ENCODE data around the gene CORO2A.

DNA sequence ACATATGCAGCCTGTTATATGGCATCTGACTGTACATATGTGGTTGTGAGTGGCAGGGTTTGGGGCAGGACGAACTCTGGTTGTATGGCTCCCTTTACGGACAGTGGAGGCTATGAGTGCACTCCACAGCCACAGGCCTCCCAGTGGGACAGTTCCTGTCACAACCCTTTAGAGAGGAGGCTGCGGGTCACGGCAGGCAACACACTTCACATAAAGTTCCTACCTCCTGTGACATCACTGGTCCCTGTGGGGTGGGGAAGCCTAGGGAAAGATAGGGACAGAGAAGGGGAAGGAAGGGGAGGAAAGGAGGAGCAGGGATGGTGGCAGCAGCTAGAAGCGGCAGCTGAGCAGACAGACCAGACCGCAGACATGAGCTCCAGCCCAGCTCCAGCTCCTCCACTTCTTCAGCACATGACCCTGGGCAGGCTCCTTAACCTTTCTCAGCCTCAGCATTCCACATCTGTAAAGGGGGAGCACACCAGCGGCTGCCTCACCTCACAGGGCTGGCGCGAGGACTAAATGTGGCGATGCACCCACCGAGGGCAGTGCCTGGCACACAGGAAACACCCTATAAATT lies 27.4 kb upstream of the CORO2A start:
- TF ChIP-seq TAF1 (IDR thresholded peaks at IDR 0.05; ENCODE audit: low read depth) (no peak), TEAD4 (IDR thresholded peaks at IDR 0.05) (no peak), CREB1 (IDR thresholded peaks at IDR 0.05; ENCODE audit: low read depth) (no peak), RAD21 (IDR thresholded peaks at IDR 0.05; ENCODE audit: low read depth) (no peak), ZBTB7A (IDR thresholded peaks at IDR 0.05; ENCODE audit: low read depth) (no peak), TCF12 (IDR thresholded peaks at IDR 0.05; ENCODE audit: low read depth) (no peak), EP300 (IDR thresholded peaks at IDR 0.05; ENCODE audit: borderline replicate concordance) (no peak), NFIC (IDR thresholded peaks at IDR 0.05) (no peak)
- TF ChIP-seq, protein P1, sequence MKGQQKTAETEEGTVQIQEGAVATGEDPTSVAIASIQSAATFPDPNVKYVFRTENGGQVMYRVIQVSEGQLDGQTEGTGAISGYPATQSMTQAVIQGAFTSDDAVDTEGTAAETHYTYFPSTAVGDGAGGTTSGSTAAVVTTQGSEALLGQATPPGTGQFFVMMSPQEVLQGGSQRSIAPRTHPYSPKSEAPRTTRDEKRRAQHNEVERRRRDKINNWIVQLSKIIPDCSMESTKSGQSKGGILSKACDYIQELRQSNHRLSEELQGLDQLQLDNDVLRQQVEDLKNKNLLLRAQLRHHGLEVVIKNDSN (IDR thresholded peaks at IDR 0.05) = no peak

Data from Ishikawa (cell line).